ENCODE measurements around the gene CLSTN2. TPM values are rescaled to one million over a fixed set of nuclear protein-coding genes. Genes with fewer than 3 reads are reported as not detected.

The CLSTN2 gene
- total and polyA plus RNA-seq, 2 of the 13 experiments (the other 11 are each of a cell fraction or from before 2014, with no cell fraction given), result not detected

DNA sequence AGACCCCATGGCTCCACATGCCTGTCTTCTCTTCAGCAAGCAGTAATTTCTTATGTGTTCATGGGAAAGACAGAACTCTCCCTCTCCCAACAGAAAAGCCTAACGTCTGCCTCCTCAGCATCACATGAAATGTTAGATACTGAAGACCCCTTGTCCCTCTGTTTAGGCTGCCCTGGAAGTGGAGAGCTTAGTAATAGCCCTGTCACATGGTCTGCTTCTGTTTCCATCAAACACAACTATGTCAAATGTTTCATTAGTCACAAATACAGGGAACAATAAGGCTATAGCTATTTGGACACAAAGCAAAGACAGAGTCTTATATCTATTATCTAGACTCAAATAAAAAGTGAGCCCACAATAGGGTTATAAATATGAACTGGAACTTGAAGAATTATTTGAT is 552.6 kb downstream of the CLSTN2 start:
- H3K79me2 ChIP-seq (ENCODE audit: insufficient read depth, low read length), result no peaks in the 10 kb centered on the region
- FAIRE-seq, result no peak
- H3K4me3 ChIP-seq (replicated peaks in 1 of 3; ENCODE audit: insufficient read depth in 1 of 3, low read depth in 2 of 3, low read length in 3 of 3), result no peak overlapping the region
- no peak overlapping the region for H3K27ac ChIP-seq (ENCODE audit: extremely low read length, insufficient read depth, low read length)
- in situ Hi-C loops (cut with HindIII; ENCODE audit: extremely low pct_ligation_motif_present, low pct_unique_long_range_greater_than_20kb), result no loop called here
- no peaks in the 10 kb centered on the region for H4K20me1 ChIP-seq (ENCODE audit: insufficient read depth, low read length)
- BruUV-seq (replicated peaks), result no TSS peak
- ATAC-seq, result no peak
- H2AFZ ChIP-seq (ENCODE audit: low read length), result no peak overlapping the region
- TF ChIP-seq ZNF224 (CRISPR knock-in tag; IDR thresholded peaks at IDR 0.05) (no peak), REPIN1 (CRISPR knock-in tag; IDR thresholded peaks at IDR 0.05; ENCODE audit: borderline replicate concordance, low read depth) (no peak), POLR2AphosphoS5 (IDR thresholded peaks at IDR 0.05; ENCODE audit: low read depth, low read length) (no peak)
- intact Hi-C loops (cut with micrococcal nuclease; ENCODE audit: unreplicated experiment), result no loop called here
- DNase-seq (ENCODE audit: low spot score), result no peak
- H3K4me2 ChIP-seq (ENCODE audit: low read depth, low read length), result no peak overlapping the region
- CTCF ChIA-PET (ENCODE audit: low intra/inter-chr PET ratio, low total read pairs), result no interaction called here
- 0% methylated on average over 1 of the region's 1 CpG for WGBS (ENCODE audit: low lambda C conversion rate)
- H3K27me3 ChIP-seq (ENCODE audit: control insufficient read depth in 1 of 2, insufficient read depth in 2 of 2, low read length in 2 of 2), result 0 out of 5 replicates have a peak, but pooled peaks cover 0 to 5% of the 10 kb centered on the region in 2 experiments
- no peak overlapping the region for H3K9ac ChIP-seq (ENCODE audit: insufficient read depth, low read depth, low read length)
- no peaks in the 10 kb centered on the region for H3K4me1 ChIP-seq (ENCODE audit: insufficient read depth, low read length)
- POLR2A ChIA-PET, result no interaction called here
- H3K9me3 ChIP-seq (ENCODE audit: low read length), result no peaks in the 10 kb centered on the region; the same call in 1 of the 2 replicates
- H3K36me3 ChIP-seq (replicated peaks in 1 of 2; ENCODE audit: control insufficient read depth in 1 of 2, insufficient read depth in 2 of 2, low read length in 2 of 2), result no peaks in the 10 kb centered on the region

GRCh38 chr3:140493271-140493670 is 558.3 kb downstream of the CLSTN2 start:
- Histone ChIP-seq H3K36me3 (replicated peaks in 1 of 2; ENCODE audit: control insufficient read depth in 1 of 2, insufficient read depth in 2 of 2, low read length in 2 of 2) (no peaks in the 10 kb centered on the region), H3K4me2 (ENCODE audit: low read depth, low read length) (no peak overlapping the region), H3K4me1 (ENCODE audit: insufficient read depth, low read length) (no peaks in the 10 kb centered on the region), H4K20me1 (ENCODE audit: insufficient read depth, low read length) (no peaks in the 10 kb centered on the region), H3K9ac (ENCODE audit: insufficient read depth, low read depth, low read length) (no peak overlapping the region), H2AFZ (ENCODE audit: low read length) (no peak overlapping the region), H3K9me3 (ENCODE audit: low read length) (no peaks in the 10 kb centered on the region), H3K27ac (ENCODE audit: extremely low read length, insufficient read depth, low read length) (no peak overlapping the region), H3K4me3 (replicated peaks in 1 of 3; ENCODE audit: insufficient read depth in 1 of 3, low read depth in 2 of 3, low read length in 3 of 3) (no peak overlapping the region), H3K79me2 (ENCODE audit: insufficient read depth, low read length) (no peaks in the 10 kb centered on the region), H3K27me3 (ENCODE audit: control insufficient read depth in 1 of 2, insufficient read depth in 2 of 2, low read length in 2 of 2) (0 out of 5 replicates have a peak, but pooled peaks cover 0 to 5% of the 10 kb centered on the region in 2 experiments)
- WGBS (ENCODE audit: low lambda C conversion rate), result no CpG with 5 or more reads among the region's 1 CpG
- FAIRE-seq, result no peak
- CTCF ChIA-PET (ENCODE audit: low intra/inter-chr PET ratio, low total read pairs), result no interaction called here
- POLR2A ChIA-PET, result no interaction called here
- no peak for DNase-seq (ENCODE audit: low spot score)
- intact Hi-C loops (cut with micrococcal nuclease; ENCODE audit: unreplicated experiment) (no loop called here), in situ Hi-C loops (cut with HindIII; ENCODE audit: extremely low pct_ligation_motif_present, low pct_unique_long_range_greater_than_20kb) (no loop called here)
- ATAC-seq, result no peak
- BruUV-seq (replicated peaks), result no TSS peak
- no peak for TF ChIP-seq ZNF530 (CRISPR knock-in tag; IDR thresholded peaks at IDR 0.05; ENCODE audit: low read depth)
- no peak for TF ChIP-seq ZNF839 (CRISPR knock-in tag; IDR thresholded peaks at IDR 0.05; ENCODE audit: borderline replicate concordance)
